Suprapubic skin (tissue), 4 donors: Measurements from ENCODE around the gene CRYBG1. TPM values are rescaled to one million over a fixed set of nuclear protein-coding genes. Genes with fewer than 3 reads are reported as not detected.

Source experiments
- DNase-seq, 2 donors: peaks; one replicate each; pipeline ENCODE4 v3.0.0-alpha.2; 2019; ENCODE audit warnings: low spot score in 2 of 2
- H3K27ac ChIP-seq: fragments of 200-600 bp; sonication (generic); one replicate; pipeline ENCODE4 v1.5.1; 2019
- H3K27me3 ChIP-seq: fragments of 200-600 bp; sonication (generic); one replicate; pipeline ENCODE4 v1.5.1; 2019
- H3K36me3 ChIP-seq: fragments of 200-600 bp; sonication (generic); one replicate; pipeline ENCODE4 v1.5.1; 2019
- H3K4me1 ChIP-seq: fragments of 200-600 bp; sonication (generic); one replicate; pipeline ENCODE4 v1.5.1; 2019
- H3K4me3 ChIP-seq: fragments of 200-600 bp; sonication (generic); one replicate; pipeline ENCODE4 v1.5.1; 2019; ENCODE audit warnings: mild to moderate bottlenecking
- H3K9me3 ChIP-seq: fragments of 200-600 bp; sonication (generic); one replicate; pipeline ENCODE4 v1.5.1; 2019
- CTCF ChIP-seq, 2 donors: fragments of 200-600 bp in 1 of 2; fragments of 450-650 bp in 1 of 2; sonication (generic) in 1 of 2; IDR thresholded peaks; one replicate each; pipeline ENCODE4 v1.5.1; 2016 to 2019; ENCODE audit warnings: antibody characterized with exemption in 2 of 2, mild to moderate bottlenecking in 1 of 2, moderate library complexity in 1 of 2
- EP300 ChIP-seq: sonication (generic); formaldehyde crosslinking; IDR thresholded peaks from one replicate; pipeline ENCODE4 v1.6.1; 2017; ENCODE audit warnings: antibody characterized with exemption
- POLR2A ChIP-seq, 2 donors: fragments of 450-650 bp; IDR thresholded peaks; one replicate each; pipeline ENCODE4 v1.6.1; 2017; ENCODE audit warnings: antibody characterized with exemption in 2 of 2, mild to moderate bottlenecking in 2 of 2, moderate library complexity in 2 of 2
- POLR2AphosphoS5 ChIP-seq, 3 donors: sonication (generic); formaldehyde crosslinking; IDR thresholded peaks; one replicate each; pipeline ENCODE4 v1.6.1; 2017; ENCODE audit warnings: antibody characterized with exemption in 3 of 3
- WGBS: methylation state at CpG from one replicate; pipeline ENCODE4 v1.1.5; 2018; 5-methylcytosine and 5-hydroxymethylcytosine counted together
- total RNA-seq, 4 donors: library from RNA; depleted of rRNA; stranded (reverse); fragments of >200 nt; gene quantifications; one replicate each; pipeline ENCODE4 v1.1.0, GENCODE V29; 2016

Gene CRYBG1
- total RNA-seq, 4 donors from 2014 or later = 91.8 to 124 (median 99.7) TPM

- Histone ChIP-seq H3K27me3 (no peaks in the 10 kb centered on the region), H3K4me1 (no peaks in the 10 kb centered on the region), H3K4me3 (no peak overlapping the region), H3K36me3 (no peaks in the 10 kb centered on the region), H3K27ac (no peak overlapping the region), H3K9me3 (no peaks in the 10 kb centered on the region)
- no peak for DNase-seq
- 93% methylated on average over 2 of the region's 2 CpGs for WGBS
- no peak for TF ChIP-seq POLR2AphosphoS5 (IDR thresholded peaks at IDR 0.05)
- TF ChIP-seq CTCF (IDR thresholded peaks at IDR 0.05) = no peak
- TF ChIP-seq EP300 = no peak
- no peak for TF ChIP-seq POLR2A (IDR thresholded peaks at IDR 0.05)
Observed at GRCh38 chr6:106611030-106611429, 250.5 kb downstream of the CRYBG1 start.

- Histone ChIP-seq H3K27ac (no peak overlapping the region), H3K27me3 (no peaks in the 10 kb centered on the region), H3K36me3 (peaks cover 4% of the 10 kb centered on the region), H3K4me1 (no peaks in the 10 kb centered on the region), H3K4me3 (no peak overlapping the region), H3K9me3 (no peaks in the 10 kb centered on the region)
- WGBS = 94% methylated on average over 9 of the region's 9 CpGs
- DNase-seq = no peak
- TF ChIP-seq EP300 (no peak), POLR2AphosphoS5 (IDR thresholded peaks at IDR 0.05) (no peak), POLR2A (IDR thresholded peaks at IDR 0.05) (no peak), CTCF (IDR thresholded peaks at IDR 0.05) (no peak)
Observed at GRCh38 chr6:106612671-106613416, 252.3 kb downstream of the CRYBG1 start.

- H3K27me3 ChIP-seq = no peaks in the 10 kb centered on the region
- H3K9me3 ChIP-seq = no peaks in the 10 kb centered on the region
- H3K36me3 ChIP-seq = peaks cover 4% of the 10 kb centered on the region
- WGBS = 94% methylated on average over 1 of the region's 1 CpG
- DNase-seq = no peak
- H3K27ac ChIP-seq = no peak overlapping the region
- H3K4me3 ChIP-seq = no peak overlapping the region
- H3K4me1 ChIP-seq = no peaks in the 10 kb centered on the region
- TF ChIP-seq POLR2A (IDR thresholded peaks at IDR 0.05) = no peak
- TF ChIP-seq EP300 = no peak
- no peak for TF ChIP-seq POLR2AphosphoS5 (IDR thresholded peaks at IDR 0.05)
- no peak for TF ChIP-seq CTCF (IDR thresholded peaks at IDR 0.05)
Observed at GRCh38 chr6:106613590-106613989, 253.1 kb downstream of the CRYBG1 start.

- H3K27ac ChIP-seq = no peak overlapping the region
- TF ChIP-seq CTCF (IDR thresholded peaks at IDR 0.05) (no peak), POLR2AphosphoS5 (IDR thresholded peaks at IDR 0.05) (no peak), EP300 (no peak), POLR2A (IDR thresholded peaks at IDR 0.05) (no peak)
- no peaks in the 10 kb centered on the region for H3K27me3 ChIP-seq
- H3K4me3 ChIP-seq = no peak overlapping the region
- no peaks in the 10 kb centered on the region for H3K4me1 ChIP-seq
- DNase-seq = no peak
- peaks cover 4% of the 10 kb centered on the region for H3K36me3 ChIP-seq
- WGBS = 73% methylated on average over 1 of the region's 1 CpG
- no peaks in the 10 kb centered on the region for H3K9me3 ChIP-seq
Observed at GRCh38 chr6:106614166-106614565, 253.6 kb downstream of the CRYBG1 start.

- Histone ChIP-seq H3K4me3 (no peak overlapping the region), H3K27me3 (no peaks in the 10 kb centered on the region), H3K36me3 (peaks cover 4% of the 10 kb centered on the region), H3K27ac (no peak overlapping the region), H3K9me3 (no peaks in the 10 kb centered on the region), H3K4me1 (no peaks in the 10 kb centered on the region)
- 88% methylated on average over 3 of the region's 3 CpGs for WGBS
- no peak for DNase-seq
- TF ChIP-seq POLR2A (IDR thresholded peaks at IDR 0.05) (no peak), EP300 (no peak), CTCF (IDR thresholded peaks at IDR 0.05) (no peak), POLR2AphosphoS5 (IDR thresholded peaks at IDR 0.05) (no peak)
Observed at GRCh38 chr6:106614592-106615257, 254.2 kb downstream of the CRYBG1 start.
